ENCODE data around the gene PRM1.

PRM1 gene

GRCh38 chr16:11319529-11320146 is 38.5 kb upstream of the PRM1 start:
- TF ChIP-seq, protein P1, sequence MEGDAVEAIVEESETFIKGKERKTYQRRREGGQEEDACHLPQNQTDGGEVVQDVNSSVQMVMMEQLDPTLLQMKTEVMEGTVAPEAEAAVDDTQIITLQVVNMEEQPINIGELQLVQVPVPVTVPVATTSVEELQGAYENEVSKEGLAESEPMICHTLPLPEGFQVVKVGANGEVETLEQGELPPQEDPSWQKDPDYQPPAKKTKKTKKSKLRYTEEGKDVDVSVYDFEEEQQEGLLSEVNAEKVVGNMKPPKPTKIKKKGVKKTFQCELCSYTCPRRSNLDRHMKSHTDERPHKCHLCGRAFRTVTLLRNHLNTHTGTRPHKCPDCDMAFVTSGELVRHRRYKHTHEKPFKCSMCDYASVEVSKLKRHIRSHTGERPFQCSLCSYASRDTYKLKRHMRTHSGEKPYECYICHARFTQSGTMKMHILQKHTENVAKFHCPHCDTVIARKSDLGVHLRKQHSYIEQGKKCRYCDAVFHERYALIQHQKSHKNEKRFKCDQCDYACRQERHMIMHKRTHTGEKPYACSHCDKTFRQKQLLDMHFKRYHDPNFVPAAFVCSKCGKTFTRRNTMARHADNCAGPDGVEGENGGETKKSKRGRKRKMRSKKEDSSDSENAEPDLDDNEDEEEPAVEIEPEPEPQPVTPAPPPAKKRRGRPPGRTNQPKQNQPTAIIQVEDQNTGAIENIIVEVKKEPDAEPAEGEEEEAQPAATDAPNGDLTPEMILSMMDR (IDR thresholded peaks at IDR 0.05; ENCODE audit: extremely low read depth, missing control alignments), result no peak
- DNase-seq (ENCODE audit: low spot score), result no peak

GRCh38 chr16:11318817-11319216 is 37.7 kb upstream of the PRM1 start:
- TF ChIP-seq, protein P1 (IDR thresholded peaks at IDR 0.05; ENCODE audit: extremely low read depth, missing control alignments), result no peak
- DNase-seq (ENCODE audit: low spot score), result no peak

- TF ChIP-seq, protein P1 (IDR thresholded peaks at IDR 0.05; ENCODE audit: extremely low read depth, missing control alignments), result no peak
- no peak for DNase-seq (ENCODE audit: low spot score)
Measured at GRCh38 chr16:11316331-11317015, 35.3 kb upstream of the PRM1 start.

DNA sequence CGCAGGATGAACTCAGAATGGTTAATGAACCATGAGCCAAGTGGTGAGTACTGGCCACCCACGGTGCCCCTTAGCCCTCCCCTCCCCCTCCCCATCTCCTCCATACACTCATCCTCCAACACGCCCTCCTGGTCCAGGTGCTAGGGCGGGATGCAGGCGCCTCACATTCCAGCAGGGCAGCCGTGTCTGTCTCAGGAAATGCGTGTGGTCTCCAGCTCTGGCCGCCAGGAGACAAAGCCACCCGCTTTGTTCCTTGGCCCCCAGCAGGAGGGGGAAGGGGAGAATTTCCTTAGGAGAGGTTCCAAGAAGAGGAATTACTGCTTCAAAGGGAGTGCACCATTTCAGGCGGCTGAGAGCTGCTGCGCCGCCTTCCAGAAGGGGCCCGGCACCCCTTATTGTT is 34.4 kb upstream of the PRM1 start:
- no peak for DNase-seq (ENCODE audit: low spot score)
- TF ChIP-seq, protein P1 (IDR thresholded peaks at IDR 0.05; ENCODE audit: extremely low read depth, missing control alignments), result no peak

GRCh38 chr16:11314309-11314894 is 33.3 kb upstream of the PRM1 start:
- TF ChIP-seq, protein P1 (IDR thresholded peaks at IDR 0.05; ENCODE audit: extremely low read depth, missing control alignments), result no peak

DNA sequence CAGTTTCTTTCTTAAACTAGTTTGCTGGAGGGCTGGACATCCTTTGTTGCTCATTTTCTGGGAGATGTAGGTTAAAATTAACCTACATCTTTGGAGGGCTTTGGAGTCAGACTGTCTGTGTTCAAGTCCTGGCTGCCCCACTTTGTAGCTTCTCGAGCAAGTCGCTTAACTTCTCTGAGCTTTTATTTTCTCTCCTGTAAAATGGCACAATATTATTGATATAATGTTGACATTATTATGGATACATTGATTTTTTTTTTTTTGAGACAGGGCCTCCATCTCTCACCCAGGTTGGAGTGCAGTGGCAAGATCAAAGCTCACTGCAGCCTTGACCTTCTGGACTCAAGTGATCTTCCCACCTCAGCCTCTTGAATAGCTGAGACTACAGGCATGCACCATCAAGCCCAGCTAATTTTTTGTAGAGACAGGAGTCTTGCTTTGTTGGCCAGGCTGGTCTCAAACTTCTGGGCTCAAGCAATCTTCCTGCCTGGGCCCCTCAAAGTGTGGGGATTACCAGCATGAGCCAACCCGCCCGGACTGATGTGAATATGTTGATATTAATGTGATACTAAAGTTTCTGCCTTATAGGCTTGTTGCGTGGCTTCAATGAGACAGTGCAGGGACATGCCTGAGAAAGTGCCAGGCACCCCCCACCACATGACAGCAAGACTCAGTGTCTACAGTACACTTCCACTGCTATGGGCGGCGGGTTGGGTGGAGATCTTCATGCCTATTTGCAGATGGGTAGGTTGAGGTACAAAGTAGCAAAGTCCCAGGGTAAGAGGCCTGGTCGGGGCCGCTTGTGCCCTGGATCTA is 32.6 kb upstream of the PRM1 start:
- DNase-seq (ENCODE audit: low spot score), result no peak
- TF ChIP-seq, protein P1 (IDR thresholded peaks at IDR 0.05; ENCODE audit: extremely low read depth, missing control alignments), result no peak

More at GRCh38 chr16:11314309-11314894, 33.3 kb upstream of the PRM1 start:
- no peak for DNase-seq (ENCODE audit: low spot score)
